GM23338 (cell line): ENCODE data around the gene MTHFD1L. TPM values are rescaled to one million over a fixed set of nuclear protein-coding genes. Genes with fewer than 3 reads are reported as not detected.

Experiments
- ATAC-seq: fragments of 200-7000 bp; cut with Tn5 transposase; 3 replicates; pipeline ENCODE4 v1.9.1; 2020
- DNase-seq: peaks from one replicate; pipeline ENCODE4 v3.0.0-alpha.2; 2015; ENCODE audit warnings: low spot score
- H2AFZ ChIP-seq: fragments of 200-600 bp; sonication (generic); 2 replicates; pipeline ENCODE4 v1.8.0; 2016; ENCODE audit warnings: antibody characterized with exemption, mild to moderate bottlenecking, moderate library complexity
- H3F3A ChIP-seq: fragments of 200-600 bp; sonication (generic); replicated peaks from 2 replicates; pipeline ENCODE4 v1.8.0; 2017; ENCODE audit warnings: antibody characterized with exemption, mixed run types, low read depth
- H3K27ac ChIP-seq: fragments of 200-600 bp; sonication (generic); 2 replicates; pipeline ENCODE4 v1.6.1; 2016; ENCODE audit warnings: low read depth
- H3K27me3 ChIP-seq: fragments of 200-600 bp; sonication (generic); 2 replicates; pipeline ENCODE4 v1.8.0; 2016; ENCODE audit warnings: mild to moderate bottlenecking, mixed run types, moderate library complexity; ENCODE audit not compliant: insufficient read depth
- H3K36me3 ChIP-seq: fragments of 200-600 bp; sonication (generic); 2 replicates; pipeline ENCODE4 v1.8.0; 2016; ENCODE audit warnings: mild to moderate bottlenecking; ENCODE audit not compliant: insufficient read depth
- H3K4me1 ChIP-seq: fragments of 200-600 bp; sonication (generic); 2 replicates; pipeline ENCODE4 v1.8.0; 2016; ENCODE audit warnings: mild to moderate bottlenecking, moderate library complexity; ENCODE audit not compliant: insufficient read depth
- H3K4me2 ChIP-seq: fragments of 200-600 bp; sonication (generic); 2 replicates; pipeline ENCODE4 v1.7.1; 2017; ENCODE audit warnings: mixed run types
- H3K4me3 ChIP-seq: fragments of 200-600 bp; sonication (generic); 2 replicates; pipeline ENCODE4 v1.6.1; 2016; ENCODE audit warnings: mixed run types
- H3K79me2 ChIP-seq: fragments of 200-600 bp; sonication (generic); replicated peaks from 2 replicates; pipeline ENCODE4 v1.8.0; 2017; ENCODE audit warnings: mild to moderate bottlenecking; ENCODE audit not compliant: insufficient read depth
- H3K9me2 ChIP-seq: fragments of 200-600 bp; sonication (generic); 2 replicates; pipeline ENCODE4 v1.8.0; 2017; ENCODE audit not compliant: insufficient read depth
- H4K20me1 ChIP-seq: fragments of 200-600 bp; sonication (generic); replicated peaks from 2 replicates; pipeline ENCODE4 v1.8.0; 2017; ENCODE audit warnings: mild to moderate bottlenecking; ENCODE audit not compliant: insufficient read depth
- H3K27ac Mint-ChIP-seq: 2 replicates; pipeline ENCODE4 v1.8.0; 2020; ENCODE audit warnings: inconsistent platforms, mild to moderate bottlenecking, moderate library complexity, mixed read lengths
- H3K27me3 Mint-ChIP-seq: 3 replicates; pipeline ENCODE4 v1.8.0; 2022; ENCODE audit warnings: low read depth, mild to moderate bottlenecking, moderate library complexity, mixed read lengths, inconsistent platforms; ENCODE audit not compliant: insufficient read depth, poor library complexity
- H3K36me3 Mint-ChIP-seq: 3 replicates; pipeline ENCODE4 v1.8.0; 2021; ENCODE audit warnings: low read depth, mild to moderate bottlenecking, inconsistent platforms, moderate library complexity, mixed read lengths
- H3K4me1 Mint-ChIP-seq: 3 replicates; pipeline ENCODE4 v1.8.0; 2020; ENCODE audit warnings: mild to moderate bottlenecking, inconsistent platforms, mixed read lengths
- H3K4me3 Mint-ChIP-seq: 3 replicates; pipeline ENCODE4 v1.8.0; 2021; ENCODE audit warnings: moderate library complexity, mild to moderate bottlenecking, inconsistent platforms, mixed read lengths
- H3K9me3 Mint-ChIP-seq: 3 replicates; pipeline ENCODE4 v1.8.0; 2020; ENCODE audit warnings: moderate library complexity, mild to moderate bottlenecking, inconsistent platforms, mixed read lengths
- EZH2 ChIP-seq: fragments of 200-600 bp; sonication (generic); IDR thresholded peaks from one replicate; pipeline ENCODE4 v1.8.0; 2017; ENCODE audit warnings: antibody characterized with exemption, mild to moderate bottlenecking, low read depth; ENCODE audit not compliant: unreplicated experiment
- POLR2AphosphoS5 ChIP-seq: IDR thresholded peaks from 2 replicates; pipeline ENCODE4 v1.6.1; 2016; ENCODE audit warnings: antibody characterized with exemption, low read depth
- STAT1 ChIP-seq: IDR thresholded peaks from one replicate; pipeline ENCODE4 v1.6.1; 2016; ENCODE audit warnings: antibody characterized with exemption; ENCODE audit not compliant: unreplicated experiment
- ZNF114 ChIP-seq: fragments of 250-450 bp; sonication (Bioruptor Pico); IDR thresholded peaks from 2 replicates; pipeline ENCODE4 v1.5.0; 2020; ENCODE audit warnings: mild to moderate bottlenecking, moderate library complexity
- polyA plus RNA-seq: library from polyadenylated mRNA; unstranded; fragments of >200 nt; fragmentation: Nextera tagmentation; extraction: Ambion mirVana; gene quantifications from 2 replicates; pipeline ENCODE4 v1.2.1, GENCODE V29; 2016
- total RNA-seq: library from RNA; depleted of rRNA; stranded (reverse); fragments of >200 nt; shearing (Covaris generic); gene quantifications from 2 replicates; pipeline ENCODE4 v1.2.3, GENCODE V29; 2014
- TF ChIP-seq, protein P1 (sequence below): fragments of 250-450 bp; sonication (Bioruptor Pico); IDR thresholded peaks from 2 replicates; pipeline ENCODE4 v1.5.0; 2020; ENCODE audit warnings: mild to moderate bottlenecking, moderate library complexity
- TF ChIP-seq, protein P2 (sequence below): IDR thresholded peaks from one replicate; pipeline ENCODE4 v1.6.1; 2018; ENCODE audit warnings: antibody characterized with exemption; ENCODE audit not compliant: unreplicated experiment
- TF ChIP-seq, protein P3 (sequence below), 2 experiments: fragments of 200-600 bp in 1 of 2; sonication (generic) in 1 of 2; conservative IDR thresholded peaks; 2 replicates each; pipeline versions ENCODE4 v1.5.1 to v1.6.1; 2016 to 2017; ENCODE audit warnings: antibody characterized with exemption in 2 of 2, low read depth in 2 of 2, mild to moderate bottlenecking in 2 of 2, moderate library complexity in 1 of 2

MTHFD1L gene
- total and polyA plus RNA-seq, 2 experiments from 2014 or later: 53.2 to 66.8 TPM

DNA sequence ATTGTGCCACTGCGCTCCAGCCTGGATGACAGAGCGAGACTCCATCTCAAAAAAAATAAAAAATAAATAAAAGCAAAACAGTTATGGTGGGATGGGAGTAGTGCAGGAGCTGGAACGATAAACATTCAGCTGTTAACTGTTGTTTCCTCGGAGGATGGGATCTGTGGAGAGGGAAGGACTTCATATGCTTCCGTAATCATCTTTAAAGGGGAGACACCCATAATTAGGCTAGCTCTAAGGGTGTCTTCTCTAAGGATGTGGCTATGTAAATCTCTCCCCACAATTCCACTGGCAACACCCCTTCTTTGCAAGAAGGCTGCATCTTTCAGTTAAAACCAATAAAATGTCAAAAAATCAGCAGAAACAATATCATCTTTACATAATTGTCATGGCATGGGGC, 42.6 kb upstream of the MTHFD1L start:
- ATAC-seq: no peak

More for the DNA sequence above, 42.6 kb upstream of the MTHFD1L start:
- Mint-ChIP-seq H3K27me3 (no peaks in the 10 kb centered on the region), H3K4me1 (0 out of 3 replicates have a peak, but pooled peaks cover 2% of the 10 kb centered on the region), H3K9me3 (no peaks in the 10 kb centered on the region), H3K4me3 (no peak overlapping the region), H3K36me3 (no peaks in the 10 kb centered on the region), H3K27ac (no peak overlapping the region)
- TF ChIP-seq ZNF114 (no peak), STAT1 (no peak), EZH2 (no peak), POLR2AphosphoS5 (no peak)
- TF ChIP-seq, protein P1, sequence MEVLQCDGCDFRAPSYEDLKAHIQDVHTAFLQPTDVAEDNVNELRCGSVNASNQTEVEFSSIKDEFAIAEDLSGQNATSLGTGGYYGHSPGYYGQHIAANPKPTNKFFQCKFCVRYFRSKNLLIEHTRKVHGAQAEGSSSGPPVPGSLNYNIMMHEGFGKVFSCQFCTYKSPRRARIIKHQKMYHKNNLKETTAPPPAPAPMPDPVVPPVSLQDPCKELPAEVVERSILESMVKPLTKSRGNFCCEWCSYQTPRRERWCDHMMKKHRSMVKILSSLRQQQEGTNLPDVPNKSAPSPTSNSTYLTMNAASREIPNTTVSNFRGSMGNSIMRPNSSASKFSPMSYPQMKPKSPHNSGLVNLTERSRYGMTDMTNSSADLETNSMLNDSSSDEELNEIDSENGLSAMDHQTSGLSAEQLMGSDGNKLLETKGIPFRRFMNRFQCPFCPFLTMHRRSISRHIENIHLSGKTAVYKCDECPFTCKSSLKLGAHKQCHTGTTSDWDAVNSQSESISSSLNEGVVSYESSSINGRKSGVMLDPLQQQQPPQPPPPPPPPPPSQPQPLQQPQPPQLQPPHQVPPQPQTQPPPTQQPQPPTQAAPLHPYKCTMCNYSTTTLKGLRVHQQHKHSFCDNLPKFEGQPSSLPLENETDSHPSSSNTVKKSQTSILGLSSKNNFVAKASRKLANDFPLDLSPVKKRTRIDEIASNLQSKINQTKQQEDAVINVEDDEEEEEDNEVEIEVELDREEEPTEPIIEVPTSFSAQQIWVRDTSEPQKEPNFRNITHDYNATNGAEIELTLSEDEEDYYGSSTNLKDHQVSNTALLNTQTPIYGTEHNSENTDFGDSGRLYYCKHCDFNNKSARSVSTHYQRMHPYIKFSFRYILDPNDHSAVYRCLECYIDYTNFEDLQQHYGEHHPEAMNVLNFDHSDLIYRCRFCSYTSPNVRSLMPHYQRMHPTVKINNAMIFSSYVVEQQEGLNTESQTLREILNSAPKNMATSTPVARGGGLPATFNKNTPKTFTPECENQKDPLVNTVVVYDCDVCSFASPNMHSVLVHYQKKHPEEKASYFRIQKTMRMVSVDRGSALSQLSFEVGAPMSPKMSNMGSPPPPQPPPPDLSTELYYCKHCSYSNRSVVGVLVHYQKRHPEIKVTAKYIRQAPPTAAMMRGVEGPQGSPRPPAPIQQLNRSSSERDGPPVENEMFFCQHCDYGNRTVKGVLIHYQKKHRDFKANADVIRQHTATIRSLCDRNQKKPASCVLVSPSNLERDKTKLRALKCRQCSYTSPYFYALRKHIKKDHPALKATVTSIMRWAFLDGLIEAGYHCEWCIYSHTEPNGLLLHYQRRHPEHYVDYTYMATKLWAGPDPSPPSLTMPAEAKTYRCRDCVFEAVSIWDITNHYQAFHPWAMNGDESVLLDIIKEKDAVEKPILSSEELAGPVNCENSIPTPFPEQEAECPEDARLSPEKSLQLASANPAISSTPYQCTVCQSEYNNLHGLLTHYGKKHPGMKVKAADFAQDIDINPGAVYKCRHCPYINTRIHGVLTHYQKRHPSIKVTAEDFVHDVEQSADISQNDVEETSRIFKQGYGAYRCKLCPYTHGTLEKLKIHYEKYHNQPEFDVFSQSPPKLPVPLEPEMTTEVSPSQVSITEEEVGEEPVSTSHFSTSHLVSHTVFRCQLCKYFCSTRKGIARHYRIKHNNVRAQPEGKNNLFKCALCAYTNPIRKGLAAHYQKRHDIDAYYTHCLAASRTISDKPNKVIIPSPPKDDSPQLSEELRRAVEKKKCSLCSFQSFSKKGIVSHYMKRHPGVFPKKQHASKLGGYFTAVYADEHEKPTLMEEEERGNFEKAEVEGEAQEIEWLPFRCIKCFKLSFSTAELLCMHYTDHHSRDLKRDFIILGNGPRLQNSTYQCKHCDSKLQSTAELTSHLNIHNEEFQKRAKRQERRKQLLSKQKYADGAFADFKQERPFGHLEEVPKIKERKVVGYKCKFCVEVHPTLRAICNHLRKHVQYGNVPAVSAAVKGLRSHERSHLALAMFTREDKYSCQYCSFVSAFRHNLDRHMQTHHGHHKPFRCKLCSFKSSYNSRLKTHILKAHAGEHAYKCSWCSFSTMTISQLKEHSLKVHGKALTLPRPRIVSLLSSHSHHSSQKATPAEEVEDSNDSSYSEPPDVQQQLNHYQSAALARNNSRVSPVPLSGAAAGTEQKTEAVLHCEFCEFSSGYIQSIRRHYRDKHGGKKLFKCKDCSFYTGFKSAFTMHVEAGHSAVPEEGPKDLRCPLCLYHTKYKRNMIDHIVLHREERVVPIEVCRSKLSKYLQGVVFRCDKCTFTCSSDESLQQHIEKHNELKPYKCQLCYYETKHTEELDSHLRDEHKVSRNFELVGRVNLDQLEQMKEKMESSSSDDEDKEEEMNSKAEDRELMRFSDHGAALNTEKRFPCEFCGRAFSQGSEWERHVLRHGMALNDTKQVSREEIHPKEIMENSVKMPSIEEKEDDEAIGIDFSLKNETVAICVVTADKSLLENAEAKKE: no peak
- TF ChIP-seq, protein P2, sequence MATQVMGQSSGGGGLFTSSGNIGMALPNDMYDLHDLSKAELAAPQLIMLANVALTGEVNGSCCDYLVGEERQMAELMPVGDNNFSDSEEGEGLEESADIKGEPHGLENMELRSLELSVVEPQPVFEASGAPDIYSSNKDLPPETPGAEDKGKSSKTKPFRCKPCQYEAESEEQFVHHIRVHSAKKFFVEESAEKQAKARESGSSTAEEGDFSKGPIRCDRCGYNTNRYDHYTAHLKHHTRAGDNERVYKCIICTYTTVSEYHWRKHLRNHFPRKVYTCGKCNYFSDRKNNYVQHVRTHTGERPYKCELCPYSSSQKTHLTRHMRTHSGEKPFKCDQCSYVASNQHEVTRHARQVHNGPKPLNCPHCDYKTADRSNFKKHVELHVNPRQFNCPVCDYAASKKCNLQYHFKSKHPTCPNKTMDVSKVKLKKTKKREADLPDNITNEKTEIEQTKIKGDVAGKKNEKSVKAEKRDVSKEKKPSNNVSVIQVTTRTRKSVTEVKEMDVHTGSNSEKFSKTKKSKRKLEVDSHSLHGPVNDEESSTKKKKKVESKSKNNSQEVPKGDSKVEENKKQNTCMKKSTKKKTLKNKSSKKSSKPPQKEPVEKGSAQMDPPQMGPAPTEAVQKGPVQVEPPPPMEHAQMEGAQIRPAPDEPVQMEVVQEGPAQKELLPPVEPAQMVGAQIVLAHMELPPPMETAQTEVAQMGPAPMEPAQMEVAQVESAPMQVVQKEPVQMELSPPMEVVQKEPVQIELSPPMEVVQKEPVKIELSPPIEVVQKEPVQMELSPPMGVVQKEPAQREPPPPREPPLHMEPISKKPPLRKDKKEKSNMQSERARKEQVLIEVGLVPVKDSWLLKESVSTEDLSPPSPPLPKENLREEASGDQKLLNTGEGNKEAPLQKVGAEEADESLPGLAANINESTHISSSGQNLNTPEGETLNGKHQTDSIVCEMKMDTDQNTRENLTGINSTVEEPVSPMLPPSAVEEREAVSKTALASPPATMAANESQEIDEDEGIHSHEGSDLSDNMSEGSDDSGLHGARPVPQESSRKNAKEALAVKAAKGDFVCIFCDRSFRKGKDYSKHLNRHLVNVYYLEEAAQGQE: no peak
- TF ChIP-seq, protein P3, sequence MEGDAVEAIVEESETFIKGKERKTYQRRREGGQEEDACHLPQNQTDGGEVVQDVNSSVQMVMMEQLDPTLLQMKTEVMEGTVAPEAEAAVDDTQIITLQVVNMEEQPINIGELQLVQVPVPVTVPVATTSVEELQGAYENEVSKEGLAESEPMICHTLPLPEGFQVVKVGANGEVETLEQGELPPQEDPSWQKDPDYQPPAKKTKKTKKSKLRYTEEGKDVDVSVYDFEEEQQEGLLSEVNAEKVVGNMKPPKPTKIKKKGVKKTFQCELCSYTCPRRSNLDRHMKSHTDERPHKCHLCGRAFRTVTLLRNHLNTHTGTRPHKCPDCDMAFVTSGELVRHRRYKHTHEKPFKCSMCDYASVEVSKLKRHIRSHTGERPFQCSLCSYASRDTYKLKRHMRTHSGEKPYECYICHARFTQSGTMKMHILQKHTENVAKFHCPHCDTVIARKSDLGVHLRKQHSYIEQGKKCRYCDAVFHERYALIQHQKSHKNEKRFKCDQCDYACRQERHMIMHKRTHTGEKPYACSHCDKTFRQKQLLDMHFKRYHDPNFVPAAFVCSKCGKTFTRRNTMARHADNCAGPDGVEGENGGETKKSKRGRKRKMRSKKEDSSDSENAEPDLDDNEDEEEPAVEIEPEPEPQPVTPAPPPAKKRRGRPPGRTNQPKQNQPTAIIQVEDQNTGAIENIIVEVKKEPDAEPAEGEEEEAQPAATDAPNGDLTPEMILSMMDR (conservative IDR thresholded peaks at IDR 0.05; ENCODE audit: low read depth in 2 of 2): no peak
- no peak overlapping the region for H3K4me2 ChIP-seq
- H3K27ac ChIP-seq: no peak overlapping the region
- H3K27me3 ChIP-seq: no peaks in the 10 kb centered on the region
- H3K9me2 ChIP-seq: no peaks in the 10 kb centered on the region
- no peaks in the 10 kb centered on the region; the same call in 1 of the 2 replicates for H4K20me1 ChIP-seq
- H3K4me1 ChIP-seq: no peaks in the 10 kb centered on the region
- no peak for DNase-seq
- no peak overlapping the region for H2AFZ ChIP-seq
- no peaks in the 10 kb centered on the region for H3K79me2 ChIP-seq
- no peaks in the 10 kb centered on the region for H3F3A ChIP-seq
- H3K4me3 ChIP-seq: no peak overlapping the region
- H3K36me3 ChIP-seq: no peaks in the 10 kb centered on the region
